Measurements from ENCODE around the gene WDR17.

Gene WDR17

DNA sequence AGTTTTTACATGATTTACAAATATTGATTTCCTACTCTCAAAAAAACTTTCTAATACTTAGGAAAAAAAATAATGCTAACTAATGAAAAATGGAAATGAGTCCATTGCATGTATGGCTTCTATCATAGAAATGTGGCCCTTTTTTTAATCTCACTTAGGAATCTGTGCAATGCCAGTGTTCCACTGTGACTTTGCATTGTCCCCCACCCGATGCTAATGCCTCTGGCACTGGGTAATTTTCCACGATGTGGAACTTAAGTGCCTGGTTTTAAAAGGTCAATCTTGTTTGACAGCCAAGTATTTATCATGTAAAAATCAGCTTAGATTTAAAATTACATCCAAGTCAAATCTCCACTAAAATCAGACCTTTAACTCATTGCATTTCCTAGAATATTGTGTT, 76.6 kb downstream of the WDR17 start:
- Histone ChIP-seq H3K36me3 (no peaks in the 10 kb centered on the region), H3K9me3 (no peaks in the 10 kb centered on the region), H3K27ac (no peak overlapping the region), H3K4me1 (ENCODE audit: control insufficient read depth in 1 of 2, insufficient read depth in 1 of 2, low read depth in 1 of 2, low read length in 1 of 2) (no peaks in the 10 kb centered on the region), H3K27me3 (no peaks in the 10 kb centered on the region), H3K4me3 (ENCODE audit: low read depth in 1 of 2, low read length in 1 of 2) (no peak overlapping the region)
- TF ChIP-seq, protein P1, sequence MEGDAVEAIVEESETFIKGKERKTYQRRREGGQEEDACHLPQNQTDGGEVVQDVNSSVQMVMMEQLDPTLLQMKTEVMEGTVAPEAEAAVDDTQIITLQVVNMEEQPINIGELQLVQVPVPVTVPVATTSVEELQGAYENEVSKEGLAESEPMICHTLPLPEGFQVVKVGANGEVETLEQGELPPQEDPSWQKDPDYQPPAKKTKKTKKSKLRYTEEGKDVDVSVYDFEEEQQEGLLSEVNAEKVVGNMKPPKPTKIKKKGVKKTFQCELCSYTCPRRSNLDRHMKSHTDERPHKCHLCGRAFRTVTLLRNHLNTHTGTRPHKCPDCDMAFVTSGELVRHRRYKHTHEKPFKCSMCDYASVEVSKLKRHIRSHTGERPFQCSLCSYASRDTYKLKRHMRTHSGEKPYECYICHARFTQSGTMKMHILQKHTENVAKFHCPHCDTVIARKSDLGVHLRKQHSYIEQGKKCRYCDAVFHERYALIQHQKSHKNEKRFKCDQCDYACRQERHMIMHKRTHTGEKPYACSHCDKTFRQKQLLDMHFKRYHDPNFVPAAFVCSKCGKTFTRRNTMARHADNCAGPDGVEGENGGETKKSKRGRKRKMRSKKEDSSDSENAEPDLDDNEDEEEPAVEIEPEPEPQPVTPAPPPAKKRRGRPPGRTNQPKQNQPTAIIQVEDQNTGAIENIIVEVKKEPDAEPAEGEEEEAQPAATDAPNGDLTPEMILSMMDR (IDR thresholded peaks at IDR 0.05) = no peak

DNA sequence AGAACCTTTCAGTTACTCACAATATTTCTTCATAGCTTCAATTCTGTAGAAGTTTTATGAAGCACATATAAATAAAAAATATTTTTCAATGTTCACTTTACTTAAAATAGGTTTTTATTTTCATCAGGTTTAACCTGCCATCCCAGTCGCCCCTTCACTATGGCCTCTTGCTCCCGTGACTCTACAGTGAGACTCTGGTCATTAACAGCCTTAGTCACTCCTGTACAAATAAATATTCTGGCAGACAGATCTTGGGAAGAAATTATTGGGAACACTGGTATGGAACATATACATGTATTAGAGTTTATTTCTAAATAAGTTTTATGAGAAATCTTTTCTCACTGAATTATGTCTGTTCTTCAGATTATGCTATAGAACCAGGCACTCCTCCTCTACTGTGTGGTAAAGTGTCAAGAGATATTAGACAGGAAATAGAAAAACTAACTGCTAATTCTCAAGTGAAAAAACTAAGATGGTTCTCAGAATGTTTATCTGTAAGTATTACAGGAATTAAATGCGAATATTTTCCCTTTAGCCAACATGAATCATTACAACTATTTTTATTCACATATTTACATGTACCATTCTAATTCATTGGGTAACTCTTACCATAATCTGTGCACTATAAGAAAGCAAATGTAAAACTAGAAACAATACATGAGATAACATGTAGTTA, 84.2 kb downstream of the WDR17 start:
- no peaks in the 10 kb centered on the region for H3K27me3 ChIP-seq
- H3K9me3 ChIP-seq = no peaks in the 10 kb centered on the region
- TF ChIP-seq, protein P1 (IDR thresholded peaks at IDR 0.05) = no peak
- no peaks in the 10 kb centered on the region for H3K36me3 ChIP-seq
- no peak overlapping the region for H3K4me3 ChIP-seq (ENCODE audit: low read depth in 1 of 2, low read length in 1 of 2)
- no peaks in the 10 kb centered on the region for H3K4me1 ChIP-seq (ENCODE audit: control insufficient read depth in 1 of 2, insufficient read depth in 1 of 2, low read depth in 1 of 2, low read length in 1 of 2)
- H3K27ac ChIP-seq = no peak overlapping the region

DNA sequence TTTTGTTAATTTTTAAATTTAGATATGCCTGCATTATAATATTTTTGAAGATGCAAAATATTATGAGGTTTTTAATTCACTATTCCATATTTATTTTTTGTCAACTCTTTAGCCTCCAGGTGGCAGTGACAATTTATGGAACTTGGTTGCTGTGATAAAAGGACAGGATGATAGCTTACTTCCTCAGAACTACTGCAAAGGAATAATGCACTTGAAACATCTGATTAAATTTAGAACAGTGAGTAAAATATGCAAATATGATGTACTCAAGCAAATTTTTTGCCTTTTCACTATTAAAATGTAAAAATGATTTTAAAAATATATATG, 84.7 kb downstream of the WDR17 start:
- H3K27ac ChIP-seq = no peak overlapping the region
- no peak overlapping the region for H3K4me3 ChIP-seq (ENCODE audit: low read depth in 1 of 2, low read length in 1 of 2)
- no peaks in the 10 kb centered on the region for H3K4me1 ChIP-seq (ENCODE audit: control insufficient read depth in 1 of 2, insufficient read depth in 1 of 2, low read depth in 1 of 2, low read length in 1 of 2)
- H3K27me3 ChIP-seq = no peaks in the 10 kb centered on the region
- no peaks in the 10 kb centered on the region for H3K36me3 ChIP-seq
- TF ChIP-seq, protein P1 (IDR thresholded peaks at IDR 0.05) = no peak
- H3K9me3 ChIP-seq = no peaks in the 10 kb centered on the region

DNA sequence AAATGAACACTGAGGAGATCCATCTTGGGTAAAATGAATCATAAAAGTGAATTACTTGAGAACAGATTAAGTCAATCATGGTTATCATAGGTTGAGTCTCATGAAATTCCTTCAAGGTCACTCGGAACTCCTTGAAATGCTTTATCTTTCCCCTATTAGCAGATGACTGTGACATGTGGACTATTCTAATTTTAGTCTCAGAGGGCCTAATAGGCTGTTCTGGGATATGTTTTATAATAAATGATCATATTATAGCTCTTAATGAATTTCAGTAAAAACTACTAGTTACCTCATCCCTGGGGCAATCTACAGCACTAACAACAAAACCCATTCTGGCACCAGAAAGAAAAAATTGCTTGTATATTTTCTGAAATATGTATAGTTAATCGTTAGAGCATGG, 85.1 kb downstream of the WDR17 start:
- Histone ChIP-seq H3K4me1 (ENCODE audit: control insufficient read depth in 1 of 2, insufficient read depth in 1 of 2, low read depth in 1 of 2, low read length in 1 of 2) (no peaks in the 10 kb centered on the region), H3K4me3 (ENCODE audit: low read depth in 1 of 2, low read length in 1 of 2) (no peak overlapping the region), H3K9me3 (no peaks in the 10 kb centered on the region), H3K27me3 (no peaks in the 10 kb centered on the region), H3K36me3 (no peaks in the 10 kb centered on the region), H3K27ac (no peak overlapping the region)
- TF ChIP-seq, protein P1 (IDR thresholded peaks at IDR 0.05) = no peak

DNA sequence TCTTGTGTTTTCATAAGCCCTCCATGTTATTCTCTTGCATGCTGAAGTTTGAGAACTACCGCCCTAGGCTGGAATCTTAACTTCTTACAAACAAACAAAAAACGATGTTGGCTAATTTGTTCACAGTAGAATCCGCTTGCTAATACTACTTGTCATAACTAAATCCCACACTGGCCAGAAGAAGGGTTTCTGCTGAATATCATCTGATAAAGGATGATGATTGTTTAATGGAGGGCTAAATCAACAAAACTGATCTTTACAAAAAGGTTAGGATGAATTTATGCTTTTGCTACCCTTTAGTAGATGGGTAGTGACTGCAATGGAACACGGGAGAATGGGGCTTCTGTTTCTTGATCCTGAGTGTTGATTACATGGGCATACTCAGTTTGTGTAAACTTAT, 87.5 kb downstream of the WDR17 start:
- Histone ChIP-seq H3K9me3 (no peaks in the 10 kb centered on the region), H3K27ac (no peak overlapping the region), H3K4me3 (ENCODE audit: low read depth in 1 of 2, low read length in 1 of 2) (no peak overlapping the region)

More for the DNA sequence above, 87.5 kb downstream of the WDR17 start:
- no peaks in the 10 kb centered on the region for H3K36me3 ChIP-seq
- H3K27me3 ChIP-seq = no peaks in the 10 kb centered on the region
- H3K4me1 ChIP-seq (ENCODE audit: control insufficient read depth in 1 of 2, insufficient read depth in 1 of 2, low read depth in 1 of 2, low read length in 1 of 2) = no peaks in the 10 kb centered on the region
- TF ChIP-seq, protein P1 (IDR thresholded peaks at IDR 0.05) = no peak

All from neutrophil (primary cell).